Hematopoietic multipotent progenitor cell treated with erythropoietin and hydrocortisone succinate and interleukin-3 and kit ligand, for 17 days (in vitro differentiated cells): ENCODE data around the gene MISP.
"Not testable (repeated sequence)": the region's sequence is repeated elsewhere in the genome, so short reads cannot be mapped to it uniquely, and the experiment has no call there.

ENCODE experiments used
- DNase-seq: peaks from one replicate; pipeline ENCODE4 v3.0.0-alpha.2; 2015; ENCODE audit warnings: low spot score

The MISP gene

GRCh38 chr19:725461-726089 lies 25.3 kb upstream of the MISP start:
- DNase-seq = no peak

GRCh38 chr19:726993-727956 lies 23.6 kb upstream of the MISP start:
- no peak for DNase-seq

GRCh38 chr19:728011-728410 lies 22.9 kb upstream of the MISP start:
- no peak for DNase-seq

- DNase-seq = not testable (repeated sequence)
Observed at GRCh38 chr19:729564-729963, 21.3 kb upstream of the MISP start.

- no peak for DNase-seq
Observed at GRCh38 chr19:729965-730668, 20.8 kb upstream of the MISP start.

GRCh38 chr19:731000-731399 lies 19.9 kb upstream of the MISP start:
- no peak for DNase-seq

- no peak for DNase-seq
Observed at GRCh38 chr19:732148-733069, 18.5 kb upstream of the MISP start.

- DNase-seq = no peak
Observed at GRCh38 chr19:734716-735115, 16.2 kb upstream of the MISP start.

GRCh38 chr19:736125-736524 lies 14.8 kb upstream of the MISP start:
- DNase-seq = no peak

- peak; percentile 25 for DNase-seq
Observed at GRCh38 chr19:737591-738093, 13.3 kb upstream of the MISP start.

- DNase-seq = no peak
Observed at GRCh38 chr19:738509-739128, 12.3 kb upstream of the MISP start.

- DNase-seq = no peak
Observed at GRCh38 chr19:739998-740715, 10.8 kb upstream of the MISP start.

GRCh38 chr19:740816-741505 lies 10.0 kb upstream of the MISP start:
- not testable (repeated sequence) for DNase-seq

GRCh38 chr19:741506-742131 lies 9.3 kb upstream of the MISP start:
- no peak for DNase-seq

GRCh38 chr19:742540-743075 lies 8.3 kb upstream of the MISP start:
- DNase-seq = no peak

GRCh38 chr19:743168-743687 lies 7.7 kb upstream of the MISP start:
- no peak for DNase-seq

GRCh38 chr19:745138-745537 lies 5.8 kb upstream of the MISP start:
- DNase-seq = not testable (repeated sequence)

GRCh38 chr19:746208-746819 lies 4.6 kb upstream of the MISP start:
- DNase-seq = no peak
